Measurements from ENCODE around the gene GPR142. TPM values are rescaled to one million over a fixed set of nuclear protein-coding genes. Genes with fewer than 3 reads are reported as not detected.

GPR142 gene
- total RNA-seq, 1 donor from 2014 or later: not detected

GRCh38 chr17:74386386-74386785 lies 19.1 kb downstream of the GPR142 start:
- no peaks in the 10 kb centered on the region for H3K36me3 ChIP-seq
- H3K27ac ChIP-seq: no peak overlapping the region
- no peak for TF ChIP-seq CTCF (IDR thresholded peaks at IDR 0.05)
- no peaks in the 10 kb centered on the region for H3K9me3 ChIP-seq
- no peaks in the 10 kb centered on the region for H3K27me3 ChIP-seq
- DNase-seq (ENCODE audit: low spot score in 2 of 2): no peak
- intact Hi-C loops (cut with DNase I): no loop called here
- H3K4me3 ChIP-seq: no peak overlapping the region
- H3K4me1 ChIP-seq: peaks cover 0 to 2% of the 10 kb centered on the region in 2 donors

- H3K4me1 ChIP-seq: peaks cover 0 to 2% of the 10 kb centered on the region in 2 donors
- H3K27ac ChIP-seq: no peak overlapping the region
- H3K4me3 ChIP-seq: no peak overlapping the region
- intact Hi-C loops (cut with DNase I): no loop called here
- H3K27me3 ChIP-seq: no peaks in the 10 kb centered on the region
- H3K36me3 ChIP-seq: no peaks in the 10 kb centered on the region
- TF ChIP-seq CTCF (IDR thresholded peaks at IDR 0.05): no peak
- no peak for DNase-seq (ENCODE audit: low spot score in 2 of 2)
- H3K9me3 ChIP-seq: no peaks in the 10 kb centered on the region
Measured at GRCh38 chr17:74387365-74388218, 20.3 kb downstream of the GPR142 start.

GRCh38 chr17:74389084-74389753 lies 21.9 kb downstream of the GPR142 start:
- Histone ChIP-seq H3K4me3 (no peak overlapping the region), H3K36me3 (no peaks in the 10 kb centered on the region), H3K9me3 (no peaks in the 10 kb centered on the region), H3K27ac (no peak overlapping the region), H3K4me1 (peaks cover 0 to 12% of the 10 kb centered on the region in 2 donors), H3K27me3 (no peaks in the 10 kb centered on the region)
- intact Hi-C loops (cut with DNase I): no loop called here
- no peak for DNase-seq (ENCODE audit: low spot score in 2 of 2)
- no peak for TF ChIP-seq CTCF (IDR thresholded peaks at IDR 0.05)

- intact Hi-C loops (cut with DNase I): no loop called here
Measured at GRCh38 chr17:74389937-74390679, 22.8 kb downstream of the GPR142 start.

More at GRCh38 chr17:74389937-74390679, 22.8 kb downstream of the GPR142 start:
- no peak for TF ChIP-seq CTCF (IDR thresholded peaks at IDR 0.05)
- Histone ChIP-seq H3K4me3 (no peak overlapping the region), H3K9me3 (no peaks in the 10 kb centered on the region), H3K4me1 (peaks cover 0 to 15% of the 10 kb centered on the region in 2 donors), H3K27ac (no peak overlapping the region), H3K36me3 (no peaks in the 10 kb centered on the region), H3K27me3 (no peaks in the 10 kb centered on the region)
- DNase-seq (ENCODE audit: low spot score in 2 of 2): no peak
